SHP77 (cell line): ENCODE measurements around the gene PNMT.

Source experiments
- DNase-seq, 2 experiments: peaks; one replicate each; lab custom pipeline; 2025; lab: John Stamatoyannopoulos, UW

Gene PNMT, protein sequence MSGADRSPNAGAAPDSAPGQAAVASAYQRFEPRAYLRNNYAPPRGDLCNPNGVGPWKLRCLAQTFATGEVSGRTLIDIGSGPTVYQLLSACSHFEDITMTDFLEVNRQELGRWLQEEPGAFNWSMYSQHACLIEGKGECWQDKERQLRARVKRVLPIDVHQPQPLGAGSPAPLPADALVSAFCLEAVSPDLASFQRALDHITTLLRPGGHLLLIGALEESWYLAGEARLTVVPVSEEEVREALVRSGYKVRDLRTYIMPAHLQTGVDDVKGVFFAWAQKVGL

DNA sequence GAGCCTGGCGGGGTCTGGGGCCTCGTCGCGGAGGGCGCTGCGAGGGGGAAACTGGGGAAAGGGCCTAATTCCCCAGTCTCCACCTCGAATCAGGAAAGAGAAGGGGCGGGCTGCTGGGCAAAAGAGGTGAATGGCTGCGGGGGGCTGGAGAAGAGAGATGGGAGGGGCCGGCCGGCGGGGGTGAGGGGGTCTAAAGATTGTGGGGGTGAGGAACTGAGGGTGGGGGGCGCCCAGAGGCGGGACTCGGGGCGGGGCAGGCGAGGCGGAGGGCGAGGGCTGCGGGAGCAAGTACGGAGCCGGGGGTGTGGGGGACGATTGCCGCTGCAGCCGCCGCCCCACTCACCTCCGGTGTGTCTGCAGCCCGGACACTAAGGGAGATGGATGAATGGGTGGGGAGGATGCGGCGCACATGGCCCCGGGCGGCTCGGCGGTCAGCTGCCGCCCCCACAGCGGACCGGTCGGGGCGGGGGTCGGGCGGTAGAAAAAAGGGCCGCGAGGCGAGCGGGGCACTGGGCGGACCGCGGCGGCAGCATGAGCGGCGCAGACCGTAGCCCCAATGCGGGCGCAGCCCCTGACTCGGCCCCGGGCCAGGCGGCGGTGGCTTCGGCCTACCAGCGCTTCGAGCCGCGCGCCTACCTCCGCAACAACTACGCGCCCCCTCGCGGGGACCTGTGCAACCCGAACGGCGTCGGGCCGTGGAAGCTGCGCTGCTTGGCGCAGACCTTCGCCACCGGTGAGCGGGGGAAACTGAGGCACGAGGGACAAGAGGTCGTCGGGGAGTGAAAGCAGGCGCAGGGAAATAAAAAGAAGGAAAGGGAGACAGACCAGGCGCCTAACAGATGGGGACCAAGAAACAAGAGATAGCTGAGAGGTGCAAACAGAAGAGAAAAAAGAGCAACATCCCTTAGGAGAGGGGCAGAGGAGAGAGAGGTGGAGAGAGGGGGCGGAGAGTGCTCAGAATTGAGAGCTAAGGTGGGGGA is at the start of gene PNMT:
Gene PNMT (plus strand): TSS at position 509 of the 980 bp plus-strand sequence. CDS start 23 bp downstream, at position 532.
- peak; percentile 42 to 71 for DNase-seq

DNA sequence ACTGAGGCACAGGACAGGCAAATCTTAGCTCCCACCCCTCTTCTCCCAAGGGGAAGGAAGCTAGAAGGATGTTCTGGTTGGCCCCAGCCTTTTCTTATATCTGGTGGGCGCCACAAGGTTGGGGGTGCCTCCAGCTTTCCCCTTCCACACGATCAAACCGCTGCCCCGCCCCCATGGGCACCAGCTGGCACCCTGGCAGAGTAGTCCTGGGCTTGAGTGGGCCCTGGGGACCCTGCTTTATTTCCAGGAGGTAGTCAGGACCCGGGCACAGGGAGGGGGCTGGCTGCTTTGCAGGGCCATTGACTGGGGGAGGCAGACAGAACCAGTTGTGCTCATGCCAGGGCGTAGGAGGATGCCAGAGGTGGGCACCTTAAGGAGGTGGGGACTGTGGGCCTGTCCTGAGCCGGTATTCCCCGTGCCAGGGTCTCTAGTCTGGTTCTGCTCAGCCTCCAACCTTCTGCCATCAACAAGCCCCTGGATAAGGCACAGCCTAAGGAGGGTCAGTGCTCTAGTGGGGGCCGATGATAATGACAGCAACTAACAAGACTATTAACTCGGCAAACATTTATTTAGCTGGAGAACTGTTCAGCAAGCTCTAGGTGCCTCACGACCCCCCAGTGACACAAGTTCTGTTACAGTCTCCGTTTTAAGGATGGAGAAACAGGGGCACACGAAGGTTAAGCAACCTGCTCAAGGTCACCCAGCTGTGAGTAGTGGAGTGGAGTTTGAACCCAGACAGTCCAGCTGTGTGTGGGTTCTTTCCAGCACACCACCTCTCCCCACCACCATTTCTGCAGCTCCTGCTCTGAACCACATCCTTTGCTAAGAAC is 49.1 kb upstream of the PNMT start:
- DNase-seq: no peak

DNA sequence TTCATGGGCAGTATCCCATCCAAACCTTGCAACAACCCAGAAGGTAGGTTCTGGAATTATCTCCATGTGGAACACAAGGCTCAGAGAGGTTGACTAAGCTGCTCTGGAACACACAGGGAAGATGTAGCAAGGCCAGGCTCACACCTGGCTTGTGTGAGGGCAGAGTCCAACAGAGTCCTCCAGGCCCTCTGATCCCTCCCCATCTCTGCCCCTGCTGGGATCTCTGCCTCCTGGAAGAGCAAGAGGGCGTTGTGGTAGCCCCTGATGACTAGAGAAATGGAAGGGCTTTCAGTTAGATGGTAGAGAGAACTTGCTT is 48.5 kb upstream of the PNMT start:
- DNase-seq: no peak

DNA sequence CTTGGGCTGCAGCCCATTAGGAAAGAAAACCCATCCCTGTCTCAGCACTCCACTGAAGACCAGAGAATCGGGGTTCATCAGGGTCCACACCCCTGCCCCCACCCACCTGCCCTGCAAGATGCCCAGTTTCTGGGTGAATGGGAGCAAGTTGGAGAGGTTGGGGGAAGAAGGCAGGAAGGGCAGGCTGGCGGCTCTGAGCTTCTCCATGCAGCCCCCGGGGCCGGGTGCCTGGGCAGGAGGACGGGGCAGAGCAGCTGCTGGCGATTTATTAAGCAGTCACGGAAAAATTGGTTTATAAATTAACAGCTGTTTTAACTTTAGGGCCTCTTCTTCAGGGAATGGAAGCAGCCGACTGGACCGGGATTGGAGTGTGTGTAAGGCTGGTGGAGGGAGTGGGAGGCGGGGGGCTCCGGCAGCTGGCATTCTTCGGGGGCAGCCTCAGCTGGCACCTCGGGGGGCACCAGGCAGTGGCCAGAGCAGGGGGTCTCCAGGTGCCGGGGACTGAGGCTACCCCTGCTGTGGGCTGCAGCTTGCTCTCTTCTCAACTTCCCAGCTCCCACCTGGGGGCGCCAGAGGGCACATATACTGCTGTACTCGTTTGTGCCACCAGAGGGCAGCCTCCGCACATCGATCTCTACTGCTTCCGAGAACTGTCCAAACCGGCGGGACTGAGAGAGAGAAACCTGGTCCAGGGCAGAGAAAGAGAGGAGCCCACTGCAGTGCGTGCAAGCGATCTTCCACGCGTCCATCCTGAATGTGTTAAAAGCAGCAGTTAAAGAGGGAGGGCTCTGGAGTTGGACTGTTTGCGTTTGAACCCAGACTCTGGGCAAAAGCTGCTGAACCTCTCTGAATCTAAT is 46.5 kb upstream of the PNMT start:
- DNase-seq: peak; percentile 80 to 89

DNA sequence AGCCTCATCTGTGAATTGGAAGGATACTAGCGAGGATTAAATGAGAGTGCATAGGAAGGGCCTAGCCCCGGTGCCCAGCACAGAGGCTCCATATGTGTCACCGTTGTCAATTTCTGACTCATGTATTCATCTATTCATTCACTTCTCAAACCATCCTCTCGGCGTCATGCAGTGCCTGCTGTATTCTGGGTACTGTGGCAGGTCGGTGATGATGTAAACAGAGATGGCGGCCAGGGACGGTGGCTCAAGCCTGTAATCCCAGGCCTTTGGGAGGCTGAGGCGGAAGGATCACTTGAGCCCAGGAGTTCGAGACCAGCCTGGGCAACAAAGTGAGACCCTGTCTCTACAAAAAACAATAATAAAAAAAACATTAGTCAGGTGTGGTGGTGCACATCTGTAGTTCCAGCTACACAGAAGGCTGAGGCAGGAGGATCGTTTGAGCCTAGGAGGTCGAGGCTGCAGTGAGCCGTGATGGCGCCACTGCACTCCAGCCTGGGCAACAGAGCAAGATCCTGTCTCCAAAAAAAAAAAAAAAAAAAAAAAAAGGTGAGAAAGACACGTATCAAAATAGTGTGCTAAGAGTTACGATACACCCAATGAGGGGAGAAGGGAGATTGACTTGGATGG is 45.8 kb upstream of the PNMT start:
- DNase-seq: peak; percentile 66 to 69

DNA sequence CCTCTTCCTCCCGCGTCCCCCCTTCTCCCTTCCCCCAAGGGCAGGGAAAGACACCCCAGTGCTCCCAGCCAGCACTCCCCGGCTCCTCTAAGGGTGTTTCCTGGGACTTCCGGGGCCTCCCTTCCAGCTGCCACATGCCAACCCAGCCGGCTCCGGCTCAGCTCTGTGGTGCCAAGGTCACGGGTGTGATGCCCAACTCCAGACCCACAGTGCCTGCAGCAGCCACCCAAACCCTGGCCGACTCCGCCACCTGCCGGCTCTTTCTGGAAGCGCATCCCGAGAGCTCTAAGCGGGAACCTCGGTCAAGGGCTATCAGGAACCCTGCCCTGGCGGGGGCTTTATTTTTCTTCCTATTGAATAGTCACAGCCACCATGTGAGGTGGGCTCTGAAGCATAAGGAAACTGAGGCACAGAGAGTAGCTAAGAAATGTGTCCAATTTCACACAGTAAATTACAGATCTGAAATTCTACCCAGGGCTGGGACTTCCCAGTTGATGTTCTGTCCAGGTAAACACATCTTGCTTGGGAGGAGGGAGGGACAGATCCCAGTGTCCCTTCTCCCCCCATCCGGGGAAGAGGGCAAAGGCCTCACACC is 44.8 kb upstream of the PNMT start:
- peak; percentile 61 to 75 for DNase-seq

DNA sequence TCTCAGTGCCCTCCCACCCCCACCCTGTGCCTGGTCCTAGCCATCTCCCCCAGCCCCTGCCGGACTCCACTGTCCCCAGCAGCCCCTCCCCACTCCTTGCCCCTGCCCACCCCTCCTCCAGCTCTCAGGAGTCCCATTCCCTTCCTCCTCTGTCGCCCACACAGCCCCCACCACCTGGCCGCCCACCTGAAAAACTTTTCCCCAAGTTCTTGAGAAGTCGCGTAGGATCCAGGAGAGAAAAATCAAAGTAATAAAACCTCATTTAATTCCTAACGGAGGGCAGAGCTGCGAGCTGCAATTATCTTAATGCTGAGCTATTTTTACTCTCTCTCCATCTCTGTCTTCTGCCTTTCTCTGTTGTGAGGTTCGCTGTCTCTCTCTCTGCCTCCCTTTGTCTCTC is 43.9 kb upstream of the PNMT start:
- DNase-seq: no peak

DNA sequence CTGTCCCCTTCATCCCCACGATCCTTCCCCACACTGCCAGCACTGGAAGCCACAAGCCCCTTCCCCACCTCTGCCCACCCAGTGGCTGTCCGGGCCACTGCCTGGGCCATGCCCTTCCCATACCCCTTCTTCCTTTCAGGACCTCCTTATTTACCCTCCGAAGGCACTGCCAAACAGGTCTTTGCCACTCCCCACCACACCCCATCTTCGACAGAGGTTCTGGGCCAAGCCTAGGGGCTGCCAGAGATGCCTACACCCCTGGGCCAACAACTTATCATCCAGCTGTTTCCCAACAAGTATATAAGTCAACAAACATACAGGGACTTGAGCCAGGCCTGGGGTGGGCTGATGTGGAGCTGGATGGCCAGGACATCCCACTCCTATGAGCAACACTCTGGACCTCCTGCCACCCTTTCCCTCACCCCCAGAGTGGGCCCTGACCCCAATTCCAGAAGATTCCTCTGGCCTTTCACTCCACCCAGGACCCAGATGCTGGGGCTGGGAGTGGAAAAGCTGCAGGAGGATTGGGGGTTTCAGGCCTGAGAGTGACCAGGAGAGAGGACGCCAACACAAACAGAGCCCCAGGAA is 43.0 kb upstream of the PNMT start:
- no peak for DNase-seq

DNA sequence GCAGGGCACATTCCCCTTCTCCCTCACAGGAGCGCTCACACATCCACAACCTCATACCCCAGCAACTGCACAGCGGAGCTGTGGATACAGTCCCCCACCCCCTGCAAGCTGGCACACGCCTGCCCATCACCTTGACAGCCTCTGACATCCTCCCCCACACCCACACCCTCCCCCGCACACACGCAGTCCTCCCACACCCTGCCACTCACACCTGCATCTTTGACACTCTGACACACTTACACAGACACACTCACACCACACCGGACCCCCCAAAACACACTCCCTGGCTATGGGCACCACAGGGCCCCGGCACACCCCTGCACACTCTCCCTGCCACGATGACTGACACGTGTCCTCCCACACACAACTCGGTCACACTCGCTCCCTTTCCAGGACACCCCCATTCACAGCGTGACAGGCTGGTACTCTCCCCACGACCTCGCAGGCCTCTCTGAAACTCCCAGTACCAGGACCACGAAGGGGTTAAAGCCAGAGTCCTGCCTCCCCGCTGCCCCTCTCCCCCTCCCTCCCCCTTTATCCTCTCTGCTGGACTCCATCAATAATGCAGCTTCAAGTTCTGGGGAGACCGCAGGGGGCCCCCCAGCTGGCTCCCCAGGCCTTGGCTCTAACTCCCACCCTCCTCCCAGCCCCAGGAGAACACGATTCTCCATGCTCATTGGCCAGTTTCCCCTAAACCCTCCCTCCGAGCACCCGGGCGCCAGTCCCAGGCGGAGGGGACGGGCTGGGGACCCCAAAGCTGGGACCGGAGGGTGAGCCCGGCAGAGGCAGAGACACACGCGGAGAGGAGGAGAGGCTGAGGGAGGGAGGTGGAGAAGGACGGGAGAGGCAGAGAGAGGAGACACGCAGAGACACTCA is 41.8 kb upstream of the PNMT start, which contains the start of gene PPP1R1B:
Gene PPP1R1B (plus strand): TSS at position 782 of the 876 bp plus-strand sequence. CDS start 441 bp downstream, outside the sequence.
- DNase-seq: no peak

DNA sequence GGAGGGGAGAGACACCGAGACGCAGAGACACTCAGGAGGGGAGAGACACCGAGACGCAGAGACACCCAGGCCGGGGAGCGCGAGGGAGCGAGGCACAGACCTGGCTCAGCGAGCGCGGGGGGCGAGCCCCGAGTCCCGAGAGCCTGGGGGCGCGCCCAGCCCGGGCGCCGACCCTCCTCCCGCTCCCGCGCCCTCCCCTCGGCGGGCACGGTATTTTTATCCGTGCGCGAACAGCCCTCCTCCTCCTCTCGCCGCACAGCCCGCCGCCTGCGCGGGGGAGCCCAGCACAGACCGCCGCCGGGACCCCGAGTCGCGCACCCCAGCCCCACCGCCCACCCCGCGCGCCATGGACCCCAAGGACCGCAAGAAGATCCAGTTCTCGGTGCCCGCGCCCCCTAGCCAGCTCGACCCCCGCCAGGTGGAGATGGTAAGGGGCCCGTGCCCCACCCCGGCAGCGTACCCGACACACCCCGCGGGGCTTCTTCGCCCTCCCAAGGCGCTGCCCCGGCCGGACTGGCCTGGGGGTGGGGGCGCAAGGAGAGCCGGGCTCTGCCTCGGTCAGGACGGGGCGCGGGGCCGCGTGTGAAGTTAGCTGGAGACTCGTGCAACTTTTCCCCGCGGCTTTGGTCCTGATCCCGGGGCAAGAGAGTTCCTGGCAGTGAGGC is 41.1 kb upstream of the PNMT start:
- no peak for DNase-seq

DNA sequence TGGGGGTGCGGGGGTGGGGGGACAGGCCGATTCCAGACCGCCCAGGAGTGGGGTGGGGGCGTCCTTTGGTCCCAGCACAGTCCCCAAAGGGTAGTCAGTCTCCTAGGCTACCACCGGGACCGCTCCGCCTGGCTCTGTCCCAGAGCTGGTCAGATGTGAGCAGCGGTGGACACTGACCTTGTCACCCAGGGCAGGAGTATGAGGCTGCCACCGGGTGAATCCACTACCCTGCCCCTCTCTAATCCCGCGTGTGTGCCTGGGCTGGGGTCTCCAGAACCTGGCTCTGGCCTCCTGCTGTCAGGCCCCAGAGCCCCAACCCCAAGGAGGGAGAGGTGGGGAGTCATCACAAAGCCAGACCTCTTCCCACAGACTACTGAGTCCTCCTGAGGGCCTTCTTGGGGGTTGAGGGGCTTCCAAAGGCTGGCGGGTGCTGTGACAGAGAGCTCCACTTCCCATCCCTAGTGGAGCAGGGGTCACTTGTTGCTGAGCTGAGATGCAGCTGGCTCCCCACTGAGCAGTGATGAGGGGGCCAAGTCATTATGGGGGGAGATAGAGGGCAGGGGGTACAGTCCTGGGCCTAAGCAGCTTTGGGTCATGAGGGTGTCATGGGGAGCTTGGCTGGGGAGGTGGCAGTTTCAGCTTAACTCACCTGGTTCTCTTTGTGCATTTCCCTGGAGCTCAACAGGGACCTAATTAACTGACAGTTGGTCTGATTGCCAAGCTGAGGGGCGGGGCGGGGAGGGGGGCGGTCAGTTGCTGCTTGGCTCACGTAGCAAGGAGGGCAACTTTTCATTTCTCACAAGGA is 40.3 kb upstream of the PNMT start:
- DNase-seq: no peak

DNA sequence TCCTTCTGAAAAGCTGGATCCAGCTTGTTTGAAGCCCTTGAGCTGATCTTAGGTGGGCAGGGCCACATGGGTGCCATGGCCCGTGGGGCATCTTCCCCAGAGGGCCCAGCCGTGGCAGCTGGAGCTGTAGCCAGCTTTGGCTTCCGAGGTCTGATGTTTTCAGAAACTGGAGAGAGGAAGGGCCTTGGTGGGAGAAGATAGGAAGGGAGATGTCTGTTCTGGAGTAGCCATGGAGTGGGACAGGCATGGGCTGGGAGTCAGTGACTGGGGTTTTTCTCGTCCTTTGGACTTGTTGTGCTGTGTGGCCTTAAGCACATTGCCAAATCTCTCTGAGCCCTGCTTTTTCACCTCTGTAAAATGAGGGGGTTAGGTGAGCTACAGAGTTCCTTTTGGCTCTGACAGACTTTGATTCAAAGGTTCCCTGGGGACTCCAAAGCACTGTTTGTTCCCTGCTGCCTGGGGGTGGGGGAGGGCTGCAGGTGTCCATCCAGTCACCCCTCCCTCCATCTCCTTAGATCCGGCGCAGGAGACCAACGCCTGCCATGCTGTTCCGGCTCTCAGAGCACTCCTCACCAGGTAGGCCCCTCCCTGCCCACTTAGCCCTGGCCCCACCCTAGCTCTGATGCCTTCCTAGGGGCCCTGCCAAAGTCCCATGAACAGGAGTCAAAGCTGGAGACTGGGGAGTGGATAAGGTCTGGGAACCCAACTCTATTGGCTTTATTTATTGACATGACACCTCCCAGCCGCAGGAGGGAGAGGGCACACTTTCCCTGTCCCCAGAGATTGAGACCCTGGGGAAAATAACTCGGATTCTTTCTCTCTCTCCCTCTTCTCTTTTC is 39.4 kb upstream of the PNMT start:
- no peak for DNase-seq

DNA sequence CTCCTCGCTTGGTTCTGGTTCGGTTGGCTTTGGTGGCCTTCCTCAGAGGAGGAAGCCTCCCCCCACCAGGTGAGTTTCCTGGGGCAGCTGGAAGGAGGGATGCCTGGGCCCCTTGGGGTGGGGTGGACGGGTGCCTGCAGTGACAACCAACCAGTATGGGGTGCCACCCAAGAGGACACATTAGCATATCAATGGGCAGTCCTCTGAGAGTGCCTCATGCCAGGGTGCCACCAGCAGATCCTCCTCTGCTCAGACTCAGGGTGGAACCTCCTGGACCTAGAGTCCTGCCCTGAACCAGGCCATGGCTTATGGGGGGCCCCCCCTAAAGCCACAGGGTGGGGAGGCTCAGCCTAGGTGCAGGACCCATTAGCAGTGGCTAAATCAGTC is 38.8 kb upstream of the PNMT start:
- no peak for DNase-seq

DNA sequence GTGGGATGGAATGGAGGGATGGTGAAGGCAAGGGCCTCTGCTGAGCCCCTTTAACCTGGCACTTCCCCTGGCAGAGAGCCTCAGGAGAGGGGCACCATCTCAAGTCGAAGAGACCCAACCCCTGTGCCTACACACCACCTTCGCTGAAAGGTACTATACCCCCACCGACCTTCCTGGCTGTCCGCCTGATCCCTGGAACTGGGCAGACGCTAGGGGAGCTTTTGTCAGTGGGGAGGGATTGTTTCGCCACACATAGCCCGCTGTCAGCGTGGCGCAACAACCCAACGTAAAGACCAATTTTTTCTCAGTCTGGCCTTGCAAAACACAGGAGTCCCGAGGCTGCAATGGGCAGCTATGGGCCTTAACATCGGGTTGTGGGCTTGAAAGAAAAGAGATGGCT is 38.4 kb upstream of the PNMT start:
- no peak for DNase-seq

DNA sequence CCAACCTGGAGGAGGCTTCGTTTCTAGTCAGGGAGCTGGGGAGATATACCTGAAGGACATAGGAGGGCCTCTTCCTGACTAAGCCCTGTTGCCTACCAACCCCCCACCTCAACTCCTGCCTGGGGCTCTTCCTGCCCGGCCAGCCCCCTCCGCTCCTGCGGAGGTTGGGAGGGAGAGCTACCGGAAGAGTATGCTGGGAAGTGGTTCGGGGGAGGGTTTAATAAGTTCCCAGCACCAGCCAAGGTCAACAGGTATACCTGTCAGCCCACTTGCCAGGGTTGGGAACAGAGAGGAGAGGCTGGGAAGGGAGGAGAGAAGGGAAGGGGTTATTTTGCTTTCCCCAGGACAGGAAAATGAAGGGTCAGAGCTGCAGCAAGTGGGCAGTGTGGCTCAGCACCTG is 36.9 kb upstream of the PNMT start:
- no peak for DNase-seq

DNA sequence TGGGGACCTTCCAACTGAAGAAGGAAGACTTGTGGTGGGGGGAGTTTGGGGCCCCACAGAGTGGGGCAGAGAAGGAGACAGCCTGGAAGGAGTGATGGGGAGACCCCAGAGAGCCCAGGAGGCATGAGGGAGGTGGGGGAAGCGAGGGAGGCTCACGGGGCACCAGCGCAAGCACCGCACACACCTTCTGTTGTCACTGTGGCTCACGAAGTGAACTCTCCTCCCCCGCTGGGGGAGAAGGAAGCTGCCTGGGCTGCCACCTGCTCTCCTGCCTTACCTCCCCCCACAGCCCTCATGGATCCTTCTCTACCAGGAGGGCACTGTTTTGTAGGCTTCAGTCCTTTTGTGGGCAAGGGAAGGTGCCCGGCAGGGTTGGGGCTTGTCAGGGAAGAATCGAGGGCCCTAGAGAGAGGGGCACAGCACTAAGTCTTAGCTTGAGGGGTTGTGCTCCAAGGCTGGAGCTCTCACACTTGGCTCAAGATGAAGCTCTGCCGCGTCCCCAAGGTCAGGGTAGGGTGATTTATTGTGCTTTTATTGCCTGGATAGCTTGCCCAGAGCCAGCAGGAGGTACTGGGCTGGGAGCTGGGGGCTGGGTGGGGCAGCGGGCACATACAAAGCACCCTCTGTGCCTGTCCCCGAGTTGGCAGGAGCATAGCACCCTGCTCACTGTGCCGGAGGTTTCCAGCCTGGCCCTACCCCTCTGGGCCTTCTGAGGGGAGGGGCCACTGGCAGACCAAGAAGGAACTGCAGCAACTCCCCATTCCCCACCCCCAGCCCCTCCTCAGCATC is 35.9 kb upstream of the PNMT start:
- DNase-seq: peak in 1 of 2 experiments; percentile 45
